Ishikawa (cell line): ENCODE data around the gene KRTAP10-7.

Experiments
- CEBPB ChIP-seq: IDR thresholded peaks from 2 replicates; pipeline ENCODE4 v1.6.1; 2012
- CREB1 ChIP-seq: IDR thresholded peaks from 2 replicates; pipeline ENCODE4 v1.6.1; 2012; ENCODE audit warnings: low read depth
- EGR1 ChIP-seq: IDR thresholded peaks from 2 replicates; pipeline ENCODE4 v1.6.1; 2012
- EP300 ChIP-seq: IDR thresholded peaks from 2 replicates; pipeline ENCODE4 v1.6.1; 2012; ENCODE audit warnings: borderline replicate concordance
- FOXM1 ChIP-seq: IDR thresholded peaks from 2 replicates; pipeline ENCODE4 v1.6.1; 2012; ENCODE audit warnings: low read depth, borderline replicate concordance
- NFIC ChIP-seq: IDR thresholded peaks from 2 replicates; pipeline ENCODE4 v1.6.1; 2012
- RAD21 ChIP-seq: IDR thresholded peaks from 2 replicates; pipeline ENCODE4 v1.6.1; 2012; ENCODE audit warnings: low read depth
- TAF1 ChIP-seq: IDR thresholded peaks from 2 replicates; pipeline ENCODE4 v1.6.1; 2012; ENCODE audit warnings: low read depth, mild to moderate bottlenecking
- TCF12 ChIP-seq: IDR thresholded peaks from 2 replicates; pipeline ENCODE4 v1.6.1; 2012; ENCODE audit warnings: low read depth
- TEAD4 ChIP-seq: IDR thresholded peaks from 2 replicates; pipeline ENCODE4 v1.6.1; 2012
- YY1 ChIP-seq: IDR thresholded peaks from 2 replicates; pipeline ENCODE4 v1.6.1; 2012; ENCODE audit warnings: low read depth
- ZBTB7A ChIP-seq: IDR thresholded peaks from 2 replicates; pipeline ENCODE4 v1.6.1; 2012; ENCODE audit warnings: low read depth
- TF ChIP-seq, protein P1 (sequence below): IDR thresholded peaks from 2 replicates; pipeline ENCODE4 v1.6.1; 2012
- TF ChIP-seq, protein P2 (sequence below): IDR thresholded peaks from 2 replicates; pipeline ENCODE4 v1.6.1; 2012
- TF ChIP-seq, protein P3 (sequence below): IDR thresholded peaks from 2 replicates; pipeline ENCODE4 v1.6.1; 2012; ENCODE audit warnings: low read depth, mild to moderate bottlenecking

KRTAP10-7 gene

DNA sequence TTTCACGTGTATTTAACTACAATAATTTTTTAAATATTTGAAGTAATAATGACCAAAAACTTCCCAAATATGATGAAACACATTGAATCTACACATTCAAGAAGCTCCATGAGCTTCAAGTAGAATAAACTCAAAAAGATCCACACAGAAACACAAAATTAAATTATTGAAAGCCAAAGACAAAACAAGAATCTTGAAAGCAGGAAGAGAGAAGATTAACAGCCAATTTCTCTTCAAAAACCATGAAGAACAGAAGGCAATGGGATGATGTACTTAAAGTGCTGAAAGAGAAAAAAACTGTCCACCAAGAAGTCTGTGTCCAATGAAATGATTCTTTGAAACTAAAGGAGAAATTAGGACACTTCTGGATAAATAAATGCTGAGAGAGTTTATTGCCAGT lies 31.7 kb downstream of the KRTAP10-7 start:
- TF ChIP-seq TCF12 (no peak), TAF1 (no peak), FOXM1 (no peak), RAD21 (no peak), CREB1 (no peak), CEBPB (no peak), YY1 (no peak), TEAD4 (no peak)
- TF ChIP-seq, protein P1, sequence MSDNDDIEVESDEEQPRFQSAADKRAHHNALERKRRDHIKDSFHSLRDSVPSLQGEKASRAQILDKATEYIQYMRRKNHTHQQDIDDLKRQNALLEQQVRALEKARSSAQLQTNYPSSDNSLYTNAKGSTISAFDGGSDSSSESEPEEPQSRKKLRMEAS = no peak
- TF ChIP-seq, protein P2, sequence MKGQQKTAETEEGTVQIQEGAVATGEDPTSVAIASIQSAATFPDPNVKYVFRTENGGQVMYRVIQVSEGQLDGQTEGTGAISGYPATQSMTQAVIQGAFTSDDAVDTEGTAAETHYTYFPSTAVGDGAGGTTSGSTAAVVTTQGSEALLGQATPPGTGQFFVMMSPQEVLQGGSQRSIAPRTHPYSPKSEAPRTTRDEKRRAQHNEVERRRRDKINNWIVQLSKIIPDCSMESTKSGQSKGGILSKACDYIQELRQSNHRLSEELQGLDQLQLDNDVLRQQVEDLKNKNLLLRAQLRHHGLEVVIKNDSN = no peak

DNA sequence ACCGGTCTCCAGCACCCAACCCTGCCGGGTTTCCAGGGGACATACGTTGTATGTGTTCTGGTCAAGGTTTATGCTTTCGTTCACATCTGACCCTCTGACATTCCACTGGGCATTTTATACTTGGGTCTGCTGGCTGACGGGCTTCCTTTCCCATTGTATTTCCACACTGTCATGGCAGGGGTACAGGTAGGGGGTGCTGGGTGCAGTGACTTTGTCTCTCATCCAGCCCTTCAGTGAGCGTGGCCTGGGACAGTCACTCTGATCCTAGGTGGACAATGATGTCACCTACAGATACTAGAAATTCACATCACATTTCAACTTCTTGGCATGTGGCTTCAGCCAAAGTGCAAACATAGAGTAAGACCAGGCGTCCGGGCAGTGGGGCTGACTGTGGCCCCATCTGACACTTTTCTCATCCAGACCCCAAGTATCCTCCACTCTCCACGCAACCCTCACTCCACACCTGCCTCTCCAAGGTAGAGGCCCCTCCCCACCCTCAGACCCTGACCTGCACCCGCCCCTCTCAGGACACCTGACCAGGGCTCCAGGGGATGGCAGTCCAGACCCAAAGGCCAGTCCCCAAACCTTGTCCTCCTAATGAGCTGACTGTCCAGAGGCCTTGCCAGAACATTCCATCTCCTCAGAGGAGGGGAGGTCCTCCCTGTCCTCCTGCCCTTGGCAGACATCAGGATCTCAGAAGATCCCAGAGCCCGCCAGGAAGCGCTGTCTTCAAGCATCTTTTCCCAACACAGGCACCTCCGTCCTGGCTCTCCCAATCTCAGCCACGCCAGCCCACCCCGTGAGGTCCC lies 36.0 kb downstream of the KRTAP10-7 start:
- TF ChIP-seq ZBTB7A (no peak), EP300 (no peak), CEBPB (no peak), RAD21 (no peak), TEAD4 (no peak), YY1 (no peak), NFIC (no peak), CREB1 (no peak), FOXM1 (no peak), TAF1 (no peak), EGR1 (no peak), TCF12 (no peak)
- TF ChIP-seq, protein P2 = no peak
- TF ChIP-seq, protein P3, sequence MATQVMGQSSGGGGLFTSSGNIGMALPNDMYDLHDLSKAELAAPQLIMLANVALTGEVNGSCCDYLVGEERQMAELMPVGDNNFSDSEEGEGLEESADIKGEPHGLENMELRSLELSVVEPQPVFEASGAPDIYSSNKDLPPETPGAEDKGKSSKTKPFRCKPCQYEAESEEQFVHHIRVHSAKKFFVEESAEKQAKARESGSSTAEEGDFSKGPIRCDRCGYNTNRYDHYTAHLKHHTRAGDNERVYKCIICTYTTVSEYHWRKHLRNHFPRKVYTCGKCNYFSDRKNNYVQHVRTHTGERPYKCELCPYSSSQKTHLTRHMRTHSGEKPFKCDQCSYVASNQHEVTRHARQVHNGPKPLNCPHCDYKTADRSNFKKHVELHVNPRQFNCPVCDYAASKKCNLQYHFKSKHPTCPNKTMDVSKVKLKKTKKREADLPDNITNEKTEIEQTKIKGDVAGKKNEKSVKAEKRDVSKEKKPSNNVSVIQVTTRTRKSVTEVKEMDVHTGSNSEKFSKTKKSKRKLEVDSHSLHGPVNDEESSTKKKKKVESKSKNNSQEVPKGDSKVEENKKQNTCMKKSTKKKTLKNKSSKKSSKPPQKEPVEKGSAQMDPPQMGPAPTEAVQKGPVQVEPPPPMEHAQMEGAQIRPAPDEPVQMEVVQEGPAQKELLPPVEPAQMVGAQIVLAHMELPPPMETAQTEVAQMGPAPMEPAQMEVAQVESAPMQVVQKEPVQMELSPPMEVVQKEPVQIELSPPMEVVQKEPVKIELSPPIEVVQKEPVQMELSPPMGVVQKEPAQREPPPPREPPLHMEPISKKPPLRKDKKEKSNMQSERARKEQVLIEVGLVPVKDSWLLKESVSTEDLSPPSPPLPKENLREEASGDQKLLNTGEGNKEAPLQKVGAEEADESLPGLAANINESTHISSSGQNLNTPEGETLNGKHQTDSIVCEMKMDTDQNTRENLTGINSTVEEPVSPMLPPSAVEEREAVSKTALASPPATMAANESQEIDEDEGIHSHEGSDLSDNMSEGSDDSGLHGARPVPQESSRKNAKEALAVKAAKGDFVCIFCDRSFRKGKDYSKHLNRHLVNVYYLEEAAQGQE = no peak
- TF ChIP-seq, protein P1 = no peak

DNA sequence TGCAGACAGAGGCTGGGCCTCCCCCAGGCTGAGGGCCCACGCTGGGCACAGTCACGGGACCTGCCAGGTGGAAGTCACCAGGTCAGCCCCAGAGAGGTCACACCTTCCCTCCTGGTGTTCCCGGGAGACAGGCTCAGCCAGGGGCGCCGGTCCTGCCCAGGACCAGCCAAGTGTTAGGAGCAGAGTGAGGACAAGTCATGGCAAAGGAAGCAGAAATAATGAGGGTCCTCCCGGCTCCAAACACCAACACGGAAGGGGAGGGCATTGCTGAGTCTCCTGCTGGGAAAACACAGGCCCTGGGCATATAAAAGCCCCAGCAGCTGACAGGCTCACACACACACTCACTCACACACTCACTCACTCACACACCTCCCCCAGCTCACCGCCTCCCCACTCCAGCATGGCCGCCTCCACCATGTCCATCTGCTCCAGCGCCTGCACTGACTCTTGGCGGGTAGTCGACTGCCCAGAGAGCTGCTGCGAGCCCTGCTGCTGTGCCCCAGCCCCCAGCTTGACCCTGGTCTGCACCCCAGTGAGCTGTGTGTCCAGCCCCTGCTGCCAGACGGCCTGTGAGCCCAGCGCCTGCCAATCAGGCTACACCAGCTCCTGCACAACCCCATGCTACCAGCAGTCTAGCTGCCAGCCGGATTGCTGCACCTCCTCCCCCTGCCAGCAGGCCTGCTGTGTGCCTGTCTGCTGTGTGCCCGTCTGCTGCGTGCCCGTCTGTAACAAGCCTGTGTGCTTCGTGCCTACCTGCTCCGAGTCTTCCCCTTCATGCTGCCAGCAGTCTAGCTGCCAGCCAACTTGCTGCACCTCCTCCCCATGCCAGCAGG lies 36.8 kb downstream of the KRTAP10-7 start, which contains the start of gene KRTAP10-10:
Gene KRTAP10-10, plus strand, starts transcription at position 339 of the 833 bp plus-strand sequence. Its CDS starts 62 bp downstream, at position 401.
- TF ChIP-seq FOXM1 (no peak), TAF1 (no peak), EGR1 (no peak), RAD21 (no peak), CREB1 (no peak), YY1 (no peak), EP300 (no peak), TEAD4 (no peak)
- TF ChIP-seq, protein P2 = no peak
- TF ChIP-seq, protein P1 = no peak

DNA sequence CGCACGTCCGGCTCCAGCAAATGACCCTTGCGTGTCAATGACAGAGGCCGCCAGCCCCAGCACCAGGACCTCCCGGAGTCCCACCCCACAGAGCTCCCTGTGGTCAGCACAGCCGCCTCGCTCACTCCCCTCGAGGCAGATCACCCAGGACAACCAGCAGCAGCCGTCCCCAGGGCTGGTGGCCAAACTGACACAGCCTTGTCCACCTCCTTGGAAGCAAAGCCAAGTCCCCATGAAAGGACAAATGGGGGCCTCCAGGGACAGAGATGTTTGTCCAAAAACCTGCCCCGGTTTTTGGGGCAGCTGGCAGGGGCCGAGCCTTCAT lies 38.9 kb downstream of the KRTAP10-7 start:
- TF ChIP-seq TEAD4 (no peak), YY1 (no peak), CEBPB (no peak), TAF1 (no peak), EGR1 (no peak), CREB1 (no peak)
- TF ChIP-seq, protein P3 = no peak
